DLD1 (cell line): Measurements from ENCODE around the gene LOXL3.

Source experiments
- in situ Hi-C: cut with HindIII; loops from 2 replicates; pipeline ENCODE4 v1.10.0; 2017; ENCODE audit warnings: low sequenced_read_pairs

LOXL3 gene

GRCh38 chr2:74553892-74554819 lies at the start of gene LOXL3, which contains the start of gene DOK1:
Gene LOXL3 (minus strand): TSS chr2:74553942. CDS start chr2:74552634, 1,308 bp downstream.
Gene DOK1 (plus strand): TSS chr2:74554720. CDS start chr2:74554755, 35 bp downstream.
- in situ Hi-C loops: no loop called here

- in situ Hi-C loops: no loop called here
These were observed 49.0 kb upstream of the LOXL3 start for GRCh38 chr2:74602586-74603281.

DNA sequence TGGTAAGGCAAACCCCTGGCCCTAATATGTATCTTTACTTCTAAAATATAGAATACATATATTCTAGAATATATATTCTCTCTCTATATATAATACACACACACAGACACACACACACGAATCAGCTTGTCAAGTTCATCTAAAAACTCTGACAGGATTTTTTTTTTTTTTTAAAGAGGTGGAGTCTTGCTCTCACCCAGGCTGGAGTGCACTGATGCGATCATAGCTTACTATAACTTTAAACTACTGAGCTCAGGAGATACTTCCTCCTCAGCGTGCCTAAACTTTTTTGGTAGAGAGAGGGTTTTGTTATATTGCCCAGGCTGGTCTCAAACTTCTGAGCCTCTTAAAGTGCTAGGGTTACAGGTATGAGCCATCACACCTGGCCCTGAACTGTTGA lies 45.9 kb upstream of the LOXL3 start:
- in situ Hi-C loops: no loop called here

- in situ Hi-C loops: no loop called here
These were observed 43.7 kb upstream of the LOXL3 start for GRCh38 chr2:74597410-74597809.

GRCh38 chr2:74596584-74596983 lies 42.8 kb upstream of the LOXL3 start:
- in situ Hi-C loops: no loop called here

GRCh38 chr2:74593826-74594772 lies 40.4 kb upstream of the LOXL3 start:
- in situ Hi-C loops: no loop called here

DNA sequence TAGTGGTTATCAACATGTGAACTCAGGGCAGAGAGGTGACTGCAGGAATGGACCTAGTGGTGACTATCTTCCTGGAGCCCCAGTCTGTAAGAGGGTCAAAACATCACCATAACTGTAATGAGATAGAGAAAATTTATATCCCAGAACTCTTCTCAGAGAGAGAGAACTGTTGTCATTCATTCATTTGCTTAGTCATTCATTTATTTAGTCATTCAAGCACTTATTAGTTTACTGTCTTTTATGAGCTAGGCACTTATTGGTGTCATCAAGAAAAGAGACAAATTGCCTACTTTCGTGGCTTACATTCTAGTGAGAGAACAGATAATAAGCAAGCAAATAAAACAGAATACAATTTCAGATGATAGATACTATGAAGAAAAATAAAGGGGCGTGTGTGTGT lies 34.9 kb upstream of the LOXL3 start:
- in situ Hi-C loops: no loop called here

DNA sequence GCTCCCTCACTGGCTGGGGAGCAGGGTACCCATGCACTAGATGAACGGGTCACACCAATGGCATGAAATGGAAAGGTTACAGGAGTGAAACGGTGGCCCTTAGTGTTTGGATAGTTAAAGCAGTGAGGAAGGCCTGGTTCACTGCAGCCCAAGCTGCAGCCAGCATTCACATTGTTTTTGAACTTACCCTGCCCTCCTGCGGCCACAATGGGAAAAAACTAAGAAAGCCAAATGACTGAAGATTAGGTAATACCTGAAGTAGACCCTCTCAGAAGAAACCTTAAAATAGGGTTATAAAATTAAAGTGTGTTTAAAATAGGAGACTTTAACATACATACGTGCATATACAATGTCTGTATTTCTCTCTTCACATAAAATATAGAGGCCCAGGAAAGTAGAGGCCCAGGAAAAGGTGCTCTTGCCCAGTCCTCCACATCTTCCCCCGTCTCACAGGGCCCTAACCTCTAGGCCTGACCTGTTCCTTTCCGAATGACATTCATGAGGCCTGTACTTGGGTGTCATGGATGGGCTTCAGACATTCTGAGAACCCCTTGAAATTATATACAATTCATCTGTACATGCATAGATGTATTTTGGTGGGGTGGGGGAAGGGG lies 34.0 kb upstream of the LOXL3 start:
- in situ Hi-C loops: no loop called here

DNA sequence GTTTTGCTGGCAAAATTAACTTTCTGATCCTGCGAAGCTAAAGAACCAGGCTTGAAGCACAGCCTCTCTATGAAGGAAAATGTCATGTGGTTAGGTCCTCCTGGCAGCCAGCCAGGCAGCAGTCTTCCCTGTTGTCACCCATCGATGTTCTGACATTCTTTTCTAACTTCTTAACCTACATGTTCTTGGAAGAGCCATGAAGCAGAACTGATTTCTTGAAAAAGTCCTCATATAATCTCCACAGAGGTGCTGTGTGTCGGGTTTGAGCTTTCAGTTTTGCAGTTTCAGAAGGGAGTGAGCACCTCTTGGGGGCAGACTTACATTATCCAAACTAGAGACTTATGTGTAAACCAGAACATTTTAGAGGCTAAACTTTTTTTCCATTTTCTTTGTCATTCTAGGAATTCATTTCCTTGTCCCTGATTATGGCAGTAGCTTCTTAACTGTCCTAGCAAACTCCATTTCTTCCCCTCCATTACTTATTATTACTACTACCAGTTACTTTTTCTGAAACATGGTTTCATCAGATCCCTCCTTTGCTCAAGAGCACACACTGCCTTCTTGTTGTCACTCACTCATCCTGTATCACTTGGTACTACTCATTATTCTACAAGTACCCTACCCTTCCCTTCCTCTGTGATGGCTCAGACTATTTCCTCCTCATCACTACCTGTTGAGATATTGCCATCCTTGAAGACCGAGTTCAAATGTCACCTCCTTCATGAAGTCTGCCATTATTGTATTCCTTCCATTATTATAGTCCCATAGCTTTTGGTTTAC lies 31.9 kb upstream of the LOXL3 start:
- in situ Hi-C loops: no loop called here

- in situ Hi-C loops: no loop called here
These were observed 30.4 kb upstream of the LOXL3 start for GRCh38 chr2:74584088-74584645.

DNA sequence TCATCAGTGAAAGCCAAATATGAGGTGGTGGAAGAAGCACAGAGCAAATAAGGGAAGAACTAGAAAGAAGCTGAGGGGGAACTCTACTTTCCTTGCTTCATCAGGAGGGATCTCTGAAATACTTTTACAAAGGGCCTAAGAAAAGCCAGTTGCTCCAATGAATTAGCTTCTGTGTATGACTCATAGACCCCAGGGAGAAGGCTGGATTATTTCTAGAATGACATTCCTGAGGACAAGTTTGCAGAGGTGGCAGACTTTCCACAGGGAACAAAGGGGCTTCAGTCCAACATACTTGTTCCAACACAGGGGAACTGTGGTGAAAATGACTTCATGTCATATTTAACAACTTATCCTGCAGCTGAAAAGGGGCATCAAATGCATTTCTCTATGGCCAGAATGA lies 29.8 kb upstream of the LOXL3 start:
- in situ Hi-C loops: no loop called here

DNA sequence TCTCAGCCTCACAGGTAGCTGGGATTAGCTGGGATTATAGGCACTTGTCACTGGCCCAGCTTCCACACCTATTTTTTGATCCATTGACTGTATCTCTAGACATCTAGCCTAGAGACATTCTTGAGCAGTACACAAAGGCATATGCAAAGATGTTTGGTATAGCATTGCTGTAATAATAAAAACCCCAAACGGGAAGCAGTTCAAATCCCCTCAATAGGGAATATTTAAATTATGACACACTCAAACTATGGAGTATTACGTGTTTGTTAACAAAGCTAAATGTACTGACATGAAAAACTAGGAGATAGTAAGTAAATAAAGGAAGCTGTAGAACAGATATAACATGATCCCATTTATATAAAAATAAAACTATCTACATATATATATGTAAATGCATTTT lies 28.4 kb upstream of the LOXL3 start:
- in situ Hi-C loops: no loop called here

DNA sequence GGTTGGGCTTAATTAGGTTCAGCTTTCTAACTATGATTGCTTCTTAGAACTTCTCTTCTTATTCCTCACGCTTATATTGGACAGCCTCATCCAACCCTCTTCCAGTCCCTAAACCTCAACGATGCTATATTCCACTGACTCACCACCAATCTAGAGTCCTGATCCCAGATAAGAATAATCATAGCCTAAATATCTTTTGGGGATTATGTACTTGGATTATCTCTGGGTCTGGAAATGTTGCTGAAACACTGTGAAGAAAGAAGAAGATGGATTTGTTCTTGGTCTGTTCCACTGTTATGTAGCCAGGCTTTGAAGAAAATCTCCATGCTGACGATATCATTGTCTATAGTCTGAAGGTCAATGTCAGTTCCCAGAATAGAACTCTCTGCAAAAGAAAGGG lies 27.7 kb upstream of the LOXL3 start:
- in situ Hi-C loops: no loop called here

- in situ Hi-C loops: loop anchor here (10.0 kb wide), 1 partner anchor 314 kb away; no protein-coding TSS in a partner anchor
These were observed 24.7 kb upstream of the LOXL3 start for GRCh38 chr2:74578408-74578807.

DNA sequence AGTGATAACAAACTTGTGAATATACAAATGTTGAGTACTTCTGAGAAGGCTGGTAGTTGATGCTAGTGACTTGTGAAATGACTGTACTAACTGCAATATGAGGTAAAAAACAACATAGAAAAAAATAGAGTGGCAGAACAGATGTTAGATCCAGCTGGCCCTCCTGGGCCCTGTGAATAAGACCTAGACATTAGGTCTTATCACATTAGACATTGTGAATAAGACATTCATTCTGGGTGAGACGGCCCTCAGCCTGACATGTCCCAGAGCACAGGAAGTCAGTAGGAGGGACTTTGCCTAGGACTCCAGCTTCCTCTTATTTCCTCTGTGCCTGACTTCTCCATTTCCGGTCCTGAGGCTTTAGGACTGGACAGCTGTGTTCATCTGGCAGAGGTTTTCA lies 23.7 kb upstream of the LOXL3 start:
- in situ Hi-C loops: loop anchor here (10.0 kb wide), 1 partner anchor 313 kb away; no protein-coding TSS in a partner anchor

GRCh38 chr2:74576863-74577229 lies 23.1 kb upstream of the LOXL3 start:
- in situ Hi-C loops: loop anchor here (10.0 kb wide), 1 partner anchor 312 kb away; no protein-coding TSS in a partner anchor

GRCh38 chr2:74576211-74576862 lies 22.6 kb upstream of the LOXL3 start:
- in situ Hi-C loops: loop anchor here (10.0 kb wide), 1 partner anchor 312 kb away; no protein-coding TSS in a partner anchor

DNA sequence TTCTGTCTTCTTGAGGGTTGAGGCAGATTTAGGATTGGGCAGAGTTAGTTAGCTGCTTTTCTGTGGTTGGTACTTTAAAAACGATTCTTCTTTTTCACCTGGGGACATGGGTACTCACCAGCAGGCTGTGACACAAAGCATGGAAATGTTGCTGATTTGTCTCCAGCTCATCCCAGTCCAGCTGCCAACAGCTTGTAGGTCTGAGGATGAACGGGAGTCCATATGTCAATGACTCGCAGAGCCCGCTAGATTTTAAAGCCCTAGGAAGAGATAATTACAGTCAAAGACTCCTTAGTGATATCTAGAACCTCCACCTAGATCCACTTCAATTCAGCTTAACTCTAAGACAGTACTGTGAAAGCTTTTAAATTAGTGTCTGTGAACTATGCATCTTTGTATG lies 21.6 kb upstream of the LOXL3 start:
- in situ Hi-C loops: loop anchor here (10.0 kb wide), 1 partner anchor 311 kb away; no protein-coding TSS in a partner anchor
